Activated CD8-positive, alpha-beta memory T cell treated with anti-CD3 and anti-CD28 coated beads for 1 hour (primary cell): ENCODE results near the gene EXOC3L1.

ENCODE experiments used
- DNase-seq, 2 donors: peaks; one replicate each; pipeline ENCODE4 v3.0.0-alpha.2; 2020; ENCODE audit warnings: low read depth in 1 of 2; ENCODE audit errors: extremely low read depth in 1 of 2

Gene EXOC3L1

GRCh38 chr16:67150047-67150832, 39.7 kb downstream of the EXOC3L1 start:
- no peak for DNase-seq

- DNase-seq = no peak
These were observed 40.5 kb downstream of the EXOC3L1 start for GRCh38 chr16:67149276-67150046.

- no peak for DNase-seq
These were observed 41.2 kb downstream of the EXOC3L1 start for GRCh38 chr16:67148656-67149275.

GRCh38 chr16:67148221-67148620, 41.7 kb downstream of the EXOC3L1 start:
- DNase-seq = no peak

- no peak for DNase-seq
These were observed 42.3 kb downstream of the EXOC3L1 start for GRCh38 chr16:67147437-67148140.

- no peak for DNase-seq
These were observed 43.2 kb downstream of the EXOC3L1 start for GRCh38 chr16:67146523-67147357.

GRCh38 chr16:67145746-67146145, 44.2 kb downstream of the EXOC3L1 start:
- no peak for DNase-seq

- no peak for DNase-seq
These were observed 45.0 kb downstream of the EXOC3L1 start for GRCh38 chr16:67144943-67145342.

GRCh38 chr16:67142342-67142741, 47.6 kb downstream of the EXOC3L1 start:
- no peak for DNase-seq

GRCh38 chr16:67141391-67141790, 48.5 kb downstream of the EXOC3L1 start:
- no peak for DNase-seq

- no peak for DNase-seq
These were observed 52.3 kb downstream of the EXOC3L1 start for GRCh38 chr16:67137605-67138004.
